GM23248 (cell line): Measurements from ENCODE around the gene MEIS2.

ENCODE experiments used
- EZH2 ChIP-seq: fragments of 200-600 bp; sonication (generic); IDR thresholded peaks from 2 replicates; pipeline ENCODE4 v1.6.1; 2018; ENCODE audit warnings: antibody characterized with exemption, mild to moderate bottlenecking; ENCODE audit not compliant: insufficient read depth, poor library complexity, severe bottlenecking
- EZH2phosphoT487 ChIP-seq: fragments of 200-600 bp; sonication (generic); IDR thresholded peaks from 2 replicates; pipeline ENCODE4 v1.6.1; 2018; ENCODE audit warnings: antibody characterized with exemption, moderate library complexity, mild to moderate bottlenecking, low read depth; ENCODE audit not compliant: insufficient read depth

- no peak for TF ChIP-seq EZH2phosphoT487
- TF ChIP-seq EZH2, result no peak
These were observed 111.4 kb downstream of the MEIS2 start for GRCh38 chr15:36988947-36989346.
